Activated CD8-positive, alpha-beta memory T cell treated with anti-CD3 and anti-CD28 coated beads, Interleukin-2, amount 50 U/mL, for 1 hour (primary cell): ENCODE data around the gene PPFIA1.
"Not testable (repeated sequence)": the region's sequence is repeated elsewhere in the genome, so short reads cannot be mapped to it uniquely, and the experiment has no call there.

Experiments used
- DNase-seq: peaks from one replicate; pipeline ENCODE4 v3.0.0-alpha.2; 2020; ENCODE audit errors: extremely low read depth

Gene PPFIA1

GRCh38 chr11:70389201-70389600 is 118.7 kb downstream of the PPFIA1 start:
- DNase-seq: no peak

- DNase-seq: not testable (repeated sequence)
These were observed 120.4 kb downstream of the PPFIA1 start for GRCh38 chr11:70390882-70391281.

GRCh38 chr11:70394211-70394950 is 123.9 kb downstream of the PPFIA1 start:
- no peak for DNase-seq

GRCh38 chr11:70397336-70397982 is 127.0 kb downstream of the PPFIA1 start:
- no peak for DNase-seq

- no peak for DNase-seq
These were observed 127.7 kb downstream of the PPFIA1 start, which contains the start of gene CTTN for GRCh38 chr11:70397983-70398833. CTTN (plus strand) TSS chr11:70398529; CDS start chr11:70407298, 8,769 bp downstream.

- no peak for DNase-seq
These were observed 128.6 kb downstream of the PPFIA1 start for GRCh38 chr11:70398834-70399680.

- DNase-seq: no peak
These were observed 129.2 kb downstream of the PPFIA1 start for GRCh38 chr11:70399681-70400112.

- no peak for DNase-seq
These were observed 130.2 kb downstream of the PPFIA1 start for GRCh38 chr11:70400643-70401042.

GRCh38 chr11:70402016-70402415 is 131.5 kb downstream of the PPFIA1 start:
- no peak for DNase-seq

GRCh38 chr11:70402685-70403084 is 132.2 kb downstream of the PPFIA1 start:
- no peak for DNase-seq

GRCh38 chr11:70404244-70404643 is 133.8 kb downstream of the PPFIA1 start:
- DNase-seq: no peak

- DNase-seq: no peak
These were observed 135.3 kb downstream of the PPFIA1 start for GRCh38 chr11:70405679-70406395.

GRCh38 chr11:70407121-70407520 is 136.6 kb downstream of the PPFIA1 start:
- no peak for DNase-seq

- DNase-seq: no peak
These were observed 137.3 kb downstream of the PPFIA1 start for GRCh38 chr11:70407814-70408213.

GRCh38 chr11:70408326-70408725 is 137.8 kb downstream of the PPFIA1 start:
- DNase-seq: not testable (repeated sequence)

- no peak for DNase-seq
These were observed 138.9 kb downstream of the PPFIA1 start for GRCh38 chr11:70409437-70409836.

GRCh38 chr11:70409871-70410270 is 139.4 kb downstream of the PPFIA1 start:
- DNase-seq: no peak

GRCh38 chr11:70410276-70411205 is 140.1 kb downstream of the PPFIA1 start:
- DNase-seq: no peak

- no peak for DNase-seq
These were observed 141.4 kb downstream of the PPFIA1 start for GRCh38 chr11:70411713-70412452.
